ENCODE data around the gene NEK9. TPM values are rescaled to one million over a fixed set of nuclear protein-coding genes. Genes with fewer than 3 reads are reported as not detected.

The NEK9 gene
- total and polyA plus RNA-seq, 10 of the 15 experiments (the other 5 are each of a cell fraction or from before 2014, with no cell fraction given), result 6.0 to 78.8 (median 44.7) TPM

DNA sequence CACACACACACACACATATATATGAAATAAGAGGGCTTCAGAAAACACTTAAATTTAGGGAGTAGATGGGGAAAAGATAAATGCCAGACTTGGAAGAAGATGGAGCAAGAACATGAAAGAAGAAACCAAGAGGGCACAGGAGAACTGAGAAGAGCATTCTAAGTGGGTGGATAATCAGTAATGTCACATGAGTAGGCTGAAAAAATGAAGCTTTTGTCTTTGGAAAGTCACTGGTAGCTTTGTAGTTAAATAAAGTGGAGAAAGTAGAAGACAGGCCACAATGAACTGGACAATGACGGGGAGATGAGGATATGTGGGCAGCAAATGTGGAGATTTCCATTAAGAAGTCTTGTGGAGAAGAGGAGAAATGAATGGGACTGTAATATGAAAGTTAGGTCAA, 59.6 kb downstream of the NEK9 start:
- ChIA-PET POLR2A (interaction anchor here (0.5 to 0.7 kb wide), 4 partner anchors 15 to 1550 kb away, joined by 3 to 5 read pairs (median 3); no protein-coding TSS in a partner anchor), CTCF (interaction anchor here (1.4 kb wide), 1 partner anchor 21 kb away, joined by 3 read pairs; no protein-coding TSS in a partner anchor), RAD21 (ENCODE audit: unreplicated experiment) (no interaction called here), SMC1A (ENCODE audit: uncharacterized antibody, unreplicated experiment) (interaction anchor here (1.0 to 1.3 kb wide), 2 partner anchors 8 to 137 kb away, joined by 3 read pairs; no protein-coding TSS in a partner anchor)
- H3K27me3 ChIP-seq (replicated peaks in 1 of 2; ENCODE audit: control insufficient read depth in 2 of 2, insufficient read depth in 2 of 2, low read length in 1 of 2), result no peaks in the 10 kb centered on the region
- peak overlapping the region; percentile 91; the same call in 1 of the 2 replicates for H3K4me2 ChIP-seq (ENCODE audit: control insufficient read depth, insufficient read depth)
- ATAC-seq, result no peak
- peaks cover 8% of the 10 kb centered on the region for H3K4me1 ChIP-seq (ENCODE audit: control insufficient read depth, insufficient read depth, low read length)
- H3K9ac ChIP-seq (ENCODE audit: control insufficient read depth, insufficient read depth, low read length), result no peak overlapping the region
- in situ Hi-C loops (cut with MboI), result no loop called here
- no peak for TF ChIP-seq ZNF217 (IDR thresholded peaks at IDR 0.05)
- TF ChIP-seq RUNX3 (IDR thresholded peaks at IDR 0.05; ENCODE audit: low read length), result no peak
- no peak for TF ChIP-seq SMC3 (IDR thresholded peaks at IDR 0.05; ENCODE audit: borderline replicate concordance, low read length)
- TF ChIP-seq, protein P1, sequence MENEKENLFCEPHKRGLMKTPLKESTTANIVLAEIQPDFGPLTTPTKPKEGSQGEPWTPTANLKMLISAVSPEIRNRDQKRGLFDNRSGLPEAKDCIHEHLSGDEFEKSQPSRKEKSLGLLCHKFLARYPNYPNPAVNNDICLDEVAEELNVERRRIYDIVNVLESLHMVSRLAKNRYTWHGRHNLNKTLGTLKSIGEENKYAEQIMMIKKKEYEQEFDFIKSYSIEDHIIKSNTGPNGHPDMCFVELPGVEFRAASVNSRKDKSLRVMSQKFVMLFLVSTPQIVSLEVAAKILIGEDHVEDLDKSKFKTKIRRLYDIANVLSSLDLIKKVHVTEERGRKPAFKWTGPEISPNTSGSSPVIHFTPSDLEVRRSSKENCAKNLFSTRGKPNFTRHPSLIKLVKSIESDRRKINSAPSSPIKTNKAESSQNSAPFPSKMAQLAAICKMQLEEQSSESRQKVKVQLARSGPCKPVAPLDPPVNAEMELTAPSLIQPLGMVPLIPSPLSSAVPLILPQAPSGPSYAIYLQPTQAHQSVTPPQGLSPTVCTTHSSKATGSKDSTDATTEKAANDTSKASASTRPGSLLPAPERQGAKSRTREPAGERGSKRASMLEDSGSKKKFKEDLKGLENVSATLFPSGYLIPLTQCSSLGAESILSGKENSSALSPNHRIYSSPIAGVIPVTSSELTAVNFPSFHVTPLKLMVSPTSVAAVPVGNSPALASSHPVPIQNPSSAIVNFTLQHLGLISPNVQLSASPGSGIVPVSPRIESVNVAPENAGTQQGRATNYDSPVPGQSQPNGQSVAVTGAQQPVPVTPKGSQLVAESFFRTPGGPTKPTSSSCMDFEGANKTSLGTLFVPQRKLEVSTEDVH (IDR thresholded peaks at IDR 0.05; ENCODE audit: low read depth, partially characterized antibody), result no peak
- TF ChIP-seq, protein P2, sequence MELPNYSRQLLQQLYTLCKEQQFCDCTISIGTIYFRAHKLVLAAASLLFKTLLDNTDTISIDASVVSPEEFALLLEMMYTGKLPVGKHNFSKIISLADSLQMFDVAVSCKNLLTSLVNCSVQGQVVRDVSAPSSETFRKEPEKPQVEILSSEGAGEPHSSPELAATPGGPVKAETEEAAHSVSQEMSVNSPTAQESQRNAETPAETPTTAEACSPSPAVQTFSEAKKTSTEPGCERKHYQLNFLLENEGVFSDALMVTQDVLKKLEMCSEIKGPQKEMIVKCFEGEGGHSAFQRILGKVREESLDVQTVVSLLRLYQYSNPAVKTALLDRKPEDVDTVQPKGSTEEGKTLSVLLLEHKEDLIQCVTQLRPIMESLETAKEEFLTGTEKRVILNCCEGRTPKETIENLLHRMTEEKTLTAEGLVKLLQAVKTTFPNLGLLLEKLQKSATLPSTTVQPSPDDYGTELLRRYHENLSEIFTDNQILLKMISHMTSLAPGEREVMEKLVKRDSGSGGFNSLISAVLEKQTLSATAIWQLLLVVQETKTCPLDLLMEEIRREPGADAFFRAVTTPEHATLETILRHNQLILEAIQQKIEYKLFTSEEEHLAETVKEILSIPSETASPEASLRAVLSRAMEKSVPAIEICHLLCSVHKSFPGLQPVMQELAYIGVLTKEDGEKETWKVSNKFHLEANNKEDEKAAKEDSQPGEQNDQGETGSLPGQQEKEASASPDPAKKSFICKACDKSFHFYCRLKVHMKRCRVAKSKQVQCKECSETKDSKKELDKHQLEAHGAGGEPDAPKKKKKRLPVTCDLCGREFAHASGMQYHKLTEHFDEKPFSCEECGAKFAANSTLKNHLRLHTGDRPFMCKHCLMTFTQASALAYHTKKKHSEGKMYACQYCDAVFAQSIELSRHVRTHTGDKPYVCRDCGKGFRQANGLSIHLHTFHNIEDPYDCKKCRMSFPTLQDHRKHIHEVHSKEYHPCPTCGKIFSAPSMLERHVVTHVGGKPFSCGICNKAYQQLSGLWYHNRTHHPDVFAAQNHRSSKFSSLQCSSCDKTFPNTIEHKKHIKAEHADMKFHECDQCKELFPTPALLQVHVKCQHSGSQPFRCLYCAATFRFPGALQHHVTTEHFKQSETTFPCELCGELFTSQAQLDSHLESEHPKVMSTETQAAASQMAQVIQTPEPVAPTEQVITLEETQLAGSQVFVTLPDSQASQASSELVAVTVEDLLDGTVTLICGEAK (IDR thresholded peaks at IDR 0.05; ENCODE audit: borderline replicate concordance), result no peak
- TF ChIP-seq CEBPB (IDR thresholded peaks at IDR 0.05; ENCODE audit: borderline replicate concordance in 1 of 2, low read depth in 2 of 2, low read length in 2 of 2), result no peak
- TF ChIP-seq SMAD1 (IDR thresholded peaks at IDR 0.05; ENCODE audit: low read depth, partially characterized antibody), result no peak
- TF ChIP-seq POU2F2 (IDR thresholded peaks at IDR 0.05; ENCODE audit: borderline replicate concordance, low read depth, low read length), result no peak
- TF ChIP-seq NBN (IDR thresholded peaks at IDR 0.05), result no peak
- no peak for TF ChIP-seq EP300 (IDR thresholded peaks at IDR 0.05; ENCODE audit: borderline replicate concordance in 1 of 2, control insufficient read depth in 1 of 2, low read depth in 2 of 2, low read length in 2 of 2)
- no peak for TF ChIP-seq TBL1XR1 (IDR thresholded peaks at IDR 0.05; ENCODE audit: low read depth, low read length)
- H3K36me3 ChIP-seq (ENCODE audit: control insufficient read depth in 2 of 2, insufficient read depth in 2 of 2, low read length in 1 of 2), result no peaks in the 10 kb centered on the region
- FAIRE-seq, result no peak
- 55% methylated on average over 1 of the region's 1 CpG for WGBS (ENCODE audit: insufficient coverage, insufficient replicate concordance, low lambda C conversion rate, missing lambda C conversion rate)
- DNase-seq (ENCODE audit: low read depth, low spot score), result no peak
- H3K79me2 ChIP-seq (ENCODE audit: control insufficient read depth, insufficient read depth, low read length), result peaks cover 19% of the 10 kb centered on the region
- H2AFZ ChIP-seq (ENCODE audit: control insufficient read depth, low read depth, low read length), result no peak overlapping the region
- H3K4me3 ChIP-seq, result 0 out of 2 replicates have a peak overlapping the region, but pooled peaks have one; percentile 79
- no peaks in the 10 kb centered on the region for H3K9me3 ChIP-seq (replicated peaks; ENCODE audit: control insufficient read depth, insufficient read depth, low read length)
- H3K27ac ChIP-seq (ENCODE audit: control insufficient read depth, insufficient read depth), result no peak overlapping the region
- intact Hi-C loops (cut with micrococcal nuclease; ENCODE audit: unreplicated experiment), result no loop called here
- BruUV-seq (replicated peaks), result no TSS peak
- no peaks in the 10 kb centered on the region for H4K20me1 ChIP-seq (ENCODE audit: control insufficient read depth, insufficient read depth)
